Peyer's patch (tissue), 4 donors: ENCODE measurements around the gene C9orf72. TPM values are rescaled to one million over a fixed set of nuclear protein-coding genes. Genes with fewer than 3 reads are reported as not detected.

Source experiments
- DNase-seq, 3 donors: peaks; one replicate each; pipeline ENCODE4 v3.0.0-alpha.2; 2017 to 2019
- H3K27ac ChIP-seq, 4 donors: fragments of 200-600 bp; sonication (generic); one replicate each; pipeline ENCODE4 v1.5.1; 2016 to 2019
- H3K27me3 ChIP-seq, 2 donors: fragments of 200-600 bp; sonication (generic); one replicate each; pipeline ENCODE4 v1.5.1; 2019
- H3K36me3 ChIP-seq, 3 donors: fragments of 200-600 bp; sonication (generic); one replicate each; pipeline ENCODE4 v1.5.1; 2016 to 2019
- H3K4me1 ChIP-seq, 4 donors: fragments of 200-600 bp; sonication (generic); one replicate each; pipeline ENCODE4 v1.5.1; 2016 to 2019
- H3K4me3 ChIP-seq, 4 donors: fragments of 200-600 bp; sonication (generic); 1 replicate in 3 of 4; 2 replicates in 1 of 4; pipeline ENCODE4 v1.5.1; 2016 to 2019; ENCODE audit warnings: mild to moderate bottlenecking in 1 of 4
- H3K9me3 ChIP-seq, 4 donors: fragments of 200-600 bp; sonication (generic); one replicate each; pipeline ENCODE4 v1.5.1; 2016 to 2019; ENCODE audit warnings: mild to moderate bottlenecking in 1 of 4
- CTCF ChIP-seq, 6 experiments: fragments of 450-650 bp in 4 of 6; fragments of 200-600 bp in 2 of 6; sonication (generic) in 1 of 6; IDR thresholded peaks; one replicate each; pipeline ENCODE4 v1.5.1; 2017 to 2019; ENCODE audit warnings: antibody characterized with exemption in 6 of 6, mild to moderate bottlenecking in 3 of 6, moderate library complexity in 1 of 6
- POLR2A ChIP-seq, 2 donors: fragments of 450-650 bp; IDR thresholded peaks; one replicate each; pipeline ENCODE4 v1.5.1; 2017; ENCODE audit warnings: antibody characterized with exemption in 2 of 2, mild to moderate bottlenecking in 2 of 2, moderate library complexity in 2 of 2
- total RNA-seq, 4 donors: library from RNA; depleted of rRNA; stranded (reverse); fragments of >200 nt; gene quantifications; one replicate each; pipeline ENCODE4 v1.1.0, GENCODE V29; 2016

C9orf72 gene
- total RNA-seq, 4 donors from 2014 or later = 13.1 to 30.5 (median 15.1) TPM

DNA sequence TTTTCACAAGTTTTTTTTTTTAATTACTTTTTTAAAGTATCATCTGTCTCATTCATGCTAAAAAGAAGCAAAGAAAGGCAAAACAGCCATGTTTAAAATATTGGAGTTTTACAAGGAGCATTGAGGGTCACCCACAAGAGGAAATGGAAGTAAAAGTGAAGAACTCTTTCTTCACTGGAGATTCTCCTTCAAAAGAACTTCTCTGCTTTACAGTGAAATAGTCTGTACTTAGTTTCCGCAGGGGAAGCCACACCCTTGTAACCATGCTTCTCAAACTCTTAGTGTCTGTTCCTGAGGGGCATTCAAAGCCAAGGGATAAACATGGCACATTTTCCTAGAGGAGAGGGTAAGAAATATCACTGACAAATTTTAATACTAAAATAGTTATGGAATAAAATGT is 8.6 kb downstream of the C9orf72 start:
- H3K36me3 ChIP-seq = peaks cover 0 to 18% (median 0%) of the 10 kb centered on the region in 3 donors
- H3K4me3 ChIP-seq = no peak overlapping the region
- no peaks in the 10 kb centered on the region for H3K27me3 ChIP-seq
- H3K27ac ChIP-seq = no peak overlapping the region
- no peaks in the 10 kb centered on the region for H3K4me1 ChIP-seq
- DNase-seq = no peak
- TF ChIP-seq POLR2A (IDR thresholded peaks at IDR 0.05) (no peak), CTCF (IDR thresholded peaks at IDR 0.05) (no peak)
- no peaks in the 10 kb centered on the region for H3K9me3 ChIP-seq

DNA sequence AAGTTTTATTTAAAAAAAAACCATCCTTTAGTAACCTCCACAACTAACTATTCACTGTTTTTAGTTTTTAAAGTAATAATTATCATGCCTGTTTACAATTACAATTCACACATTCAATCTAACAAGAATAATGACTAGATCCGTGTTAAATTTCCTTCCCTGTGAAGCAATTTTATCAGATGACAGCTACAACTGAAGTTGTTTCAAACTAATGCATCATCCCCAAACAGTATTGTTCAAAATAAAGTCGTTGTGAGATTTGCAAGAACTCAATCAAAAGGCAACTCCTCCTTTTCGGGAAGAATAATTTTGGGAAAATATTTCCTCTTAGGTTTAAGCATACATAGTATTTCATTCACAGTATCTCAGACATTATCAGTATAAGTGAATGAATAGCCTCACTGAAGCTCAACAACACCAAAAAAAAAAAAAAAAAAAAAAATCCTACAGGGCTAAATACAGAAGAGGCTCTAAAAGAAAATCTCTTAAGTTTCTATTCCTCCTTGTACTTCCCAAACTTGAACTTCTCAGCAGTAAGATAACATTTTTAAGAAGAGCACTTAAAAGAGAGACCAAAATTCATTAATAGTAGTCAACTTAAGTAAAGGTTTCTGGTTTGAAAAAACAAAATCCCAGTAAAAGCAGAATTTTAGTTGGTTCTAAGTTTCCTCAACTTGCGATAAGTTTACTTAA is 9.4 kb downstream of the C9orf72 start:
- H3K27ac ChIP-seq = no peak overlapping the region
- no peak for TF ChIP-seq CTCF (IDR thresholded peaks at IDR 0.05)
- no peak for TF ChIP-seq POLR2A (IDR thresholded peaks at IDR 0.05)
- H3K36me3 ChIP-seq = peaks cover 0 to 23% (median 0%) of the 10 kb centered on the region in 3 donors
- H3K4me1 ChIP-seq = no peaks in the 10 kb centered on the region
- no peak overlapping the region for H3K4me3 ChIP-seq
- H3K27me3 ChIP-seq = no peaks in the 10 kb centered on the region
- no peaks in the 10 kb centered on the region for H3K9me3 ChIP-seq
- DNase-seq = no peak

- Histone ChIP-seq H3K27me3 (no peaks in the 10 kb centered on the region), H3K9me3 (no peaks in the 10 kb centered on the region), H3K27ac (no peak overlapping the region), H3K36me3 (peaks cover 0 to 38% (median 0%) of the 10 kb centered on the region in 3 donors), H3K4me1 (no peaks in the 10 kb centered on the region), H3K4me3 (no peak overlapping the region)
- no peak for DNase-seq
- TF ChIP-seq POLR2A (IDR thresholded peaks at IDR 0.05) (no peak), CTCF (IDR thresholded peaks at IDR 0.05) (no peak)
Observed at GRCh38 chr9:27561685-27562084, 11.6 kb downstream of the C9orf72 start.

- no peaks in the 10 kb centered on the region for H3K27me3 ChIP-seq
- peaks cover 0 to 40% (median 0%) of the 10 kb centered on the region in 3 donors for H3K36me3 ChIP-seq
- H3K27ac ChIP-seq = no peak overlapping the region
- H3K4me3 ChIP-seq = no peak overlapping the region
- H3K9me3 ChIP-seq = no peaks in the 10 kb centered on the region
- DNase-seq = no peak
- TF ChIP-seq CTCF (IDR thresholded peaks at IDR 0.05) (no peak), POLR2A (IDR thresholded peaks at IDR 0.05) (no peak)
- H3K4me1 ChIP-seq = no peaks in the 10 kb centered on the region
Observed at GRCh38 chr9:27560457-27560856, 12.8 kb downstream of the C9orf72 start.

DNA sequence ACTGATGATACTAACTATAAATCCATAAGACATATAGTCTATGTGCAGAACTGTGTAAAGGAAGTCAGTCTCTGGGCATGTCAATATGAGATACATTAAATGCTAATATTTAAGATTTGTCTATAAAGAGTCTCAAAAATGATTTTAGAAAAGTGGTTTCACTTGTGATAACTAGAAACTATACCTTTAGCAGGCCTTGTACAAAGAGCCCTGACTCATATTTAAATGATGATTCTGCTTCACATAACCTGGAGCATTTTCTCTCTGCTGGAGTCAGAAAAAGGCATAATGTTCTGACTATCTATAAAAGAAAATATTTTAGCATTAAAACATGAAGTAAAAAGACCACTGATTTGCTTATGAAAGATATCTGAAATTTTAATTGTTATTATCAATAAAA is 15.0 kb downstream of the C9orf72 start:
- no peak for DNase-seq
- Histone ChIP-seq H3K4me1 (no peaks in the 10 kb centered on the region), H3K27me3 (no peaks in the 10 kb centered on the region), H3K9me3 (no peaks in the 10 kb centered on the region), H3K27ac (no peak overlapping the region), H3K4me3 (no peak overlapping the region), H3K36me3 (peaks cover 0 to 47% (median 0%) of the 10 kb centered on the region in 3 donors)
- TF ChIP-seq POLR2A (IDR thresholded peaks at IDR 0.05) (no peak), CTCF (IDR thresholded peaks at IDR 0.05) (no peak)
